Measurements from ENCODE around the gene ARHGEF10L.

The ARHGEF10L gene

GRCh38 chr1:17684810-17685209, 145.3 kb downstream of the ARHGEF10L start:
- H3K36me3 ChIP-seq (ENCODE audit: low read length): no peaks in the 10 kb centered on the region
- H3K27me3 ChIP-seq (ENCODE audit: low read length): no peaks in the 10 kb centered on the region; the same call in 1 of the 2 replicates

GRCh38 chr1:17686258-17686657, 146.8 kb downstream of the ARHGEF10L start:
- H3K4me2 ChIP-seq (ENCODE audit: low read depth, low read length, poor library complexity, severe bottlenecking): no peak overlapping the region

More at GRCh38 chr1:17684810-17685209, 145.3 kb downstream of the ARHGEF10L start:
- TF ChIP-seq CTCF (IDR thresholded peaks at IDR 0.05; ENCODE audit: insufficient read depth, low read length, poor library complexity, severe bottlenecking) (no peak), EZH2phosphoT487 (conservative IDR thresholded peaks at IDR 0.05; ENCODE audit: low read length) (no peak)
- Histone ChIP-seq H3K9me3 (ENCODE audit: insufficient read depth, low read length) (no peaks in the 10 kb centered on the region), H4K20me1 (ENCODE audit: low read depth, low read length) (no peaks in the 10 kb centered on the region), H3K79me2 (ENCODE audit: insufficient read depth, low read length) (no peaks in the 10 kb centered on the region), H3K9ac (ENCODE audit: low read length) (no peak overlapping the region), H3K4me3 (ENCODE audit: insufficient read depth, low read length, poor library complexity, severe bottlenecking) (no peak overlapping the region), H2AFZ (ENCODE audit: low read depth, low read length, severe bottlenecking) (no peak overlapping the region), H3K4me2 (ENCODE audit: low read depth, low read length, poor library complexity, severe bottlenecking) (no peak overlapping the region), H3K9me2 (replicated peaks; ENCODE audit: insufficient read depth, low read length) (no peaks in the 10 kb centered on the region), H3F3A (ENCODE audit: insufficient read depth) (no peaks in the 10 kb centered on the region), H3K27ac (ENCODE audit: low read depth, low read length) (no peak overlapping the region)

GRCh38 chr1:17687145-17687544, 147.6 kb downstream of the ARHGEF10L start:
- Histone ChIP-seq H3K9ac (ENCODE audit: low read length) (no peak overlapping the region), H3K9me3 (ENCODE audit: insufficient read depth, low read length) (no peaks in the 10 kb centered on the region), H3K4me2 (ENCODE audit: low read depth, low read length, poor library complexity, severe bottlenecking) (no peak overlapping the region), H3F3A (ENCODE audit: insufficient read depth) (no peaks in the 10 kb centered on the region), H3K9me2 (replicated peaks; ENCODE audit: insufficient read depth, low read length) (no peaks in the 10 kb centered on the region), H4K20me1 (ENCODE audit: low read depth, low read length) (no peaks in the 10 kb centered on the region), H3K4me3 (ENCODE audit: insufficient read depth, low read length, poor library complexity, severe bottlenecking) (no peak overlapping the region), H3K79me2 (ENCODE audit: insufficient read depth, low read length) (no peaks in the 10 kb centered on the region), H3K27me3 (ENCODE audit: low read length) (no peaks in the 10 kb centered on the region; the same call in 1 of the 2 replicates), H2AFZ (ENCODE audit: low read depth, low read length, severe bottlenecking) (no peak overlapping the region), H3K27ac (ENCODE audit: low read depth, low read length) (no peak overlapping the region), H3K36me3 (ENCODE audit: low read length) (no peaks in the 10 kb centered on the region)
- TF ChIP-seq CTCF (IDR thresholded peaks at IDR 0.05; ENCODE audit: insufficient read depth, low read length, poor library complexity, severe bottlenecking): no peak
- no peak for TF ChIP-seq EZH2phosphoT487 (conservative IDR thresholded peaks at IDR 0.05; ENCODE audit: low read length)

More at GRCh38 chr1:17686258-17686657, 146.8 kb downstream of the ARHGEF10L start:
- H3F3A ChIP-seq (ENCODE audit: insufficient read depth): no peaks in the 10 kb centered on the region
- no peak for TF ChIP-seq CTCF (IDR thresholded peaks at IDR 0.05; ENCODE audit: insufficient read depth, low read length, poor library complexity, severe bottlenecking)
- TF ChIP-seq EZH2phosphoT487 (conservative IDR thresholded peaks at IDR 0.05; ENCODE audit: low read length): no peak
- no peaks in the 10 kb centered on the region; the same call in 1 of the 2 replicates for H3K27me3 ChIP-seq (ENCODE audit: low read length)
- H3K9me2 ChIP-seq (replicated peaks; ENCODE audit: insufficient read depth, low read length): no peaks in the 10 kb centered on the region
- H3K79me2 ChIP-seq (ENCODE audit: insufficient read depth, low read length): no peaks in the 10 kb centered on the region
- H3K9ac ChIP-seq (ENCODE audit: low read length): no peak overlapping the region
- H2AFZ ChIP-seq (ENCODE audit: low read depth, low read length, severe bottlenecking): no peak overlapping the region
- H3K36me3 ChIP-seq (ENCODE audit: low read length): no peaks in the 10 kb centered on the region
- H3K9me3 ChIP-seq (ENCODE audit: insufficient read depth, low read length): no peaks in the 10 kb centered on the region
- no peaks in the 10 kb centered on the region for H4K20me1 ChIP-seq (ENCODE audit: low read depth, low read length)
- H3K4me3 ChIP-seq (ENCODE audit: insufficient read depth, low read length, poor library complexity, severe bottlenecking): no peak overlapping the region
- H3K27ac ChIP-seq (ENCODE audit: low read depth, low read length): no peak overlapping the region
